Endothelial cell of umbilical vein (primary cell): ENCODE results near the gene COPS3. TPM values are rescaled to one million over a fixed set of nuclear protein-coding genes. Genes with fewer than 3 reads are reported as not detected.

Source experiments
- BruUV-seq: library from RNA; stranded (reverse); fragments of 400-500 nt; replicated peaks from 2 replicates; lab custom pipeline; 2021; lab: Mats Ljungman, UMichigan
- CTCF ChIA-PET: fragments of 300-600, 350-600 bp; sonication (Branson Sonifier 250); formaldehyde crosslinking; loops from one replicate; lab custom pipeline; 2021; ENCODE audit warnings: antibody characterized with exemption, inconsistent platforms; lab: Charles Lee
- POLR2A ChIA-PET: fragments of 300-600, 350-600 bp; sonication (Branson Sonifier 250); formaldehyde crosslinking; loops from one replicate; lab custom pipeline; 2021; ENCODE audit warnings: antibody characterized with exemption, inconsistent platforms; lab: Charles Lee
- DNase-seq: peaks from one replicate; pipeline ENCODE4 v3.0.0-alpha.2; 2011; ENCODE audit warnings: low read depth, low spot score
- FAIRE-seq: peaks from 2 replicates; lab custom pipeline; 2011; peaks lifted over from hg19 to GRCh38; lab: Jason Lieb, UNC
- H2AFZ ChIP-seq: 2 replicates; pipeline ENCODE4 v1.6.0; 2012; ENCODE audit warnings: low read depth, low read length, control low read depth, inconsistent platforms
- H3K27ac ChIP-seq: 2 replicates; pipeline ENCODE4 v1.5.1; 2011; ENCODE audit warnings: low read depth, mild to moderate bottlenecking, control low read depth, low read length, moderate library complexity; ENCODE audit not compliant: insufficient read depth
- H3K27me3 ChIP-seq, 2 experiments: 2 replicates each; pipeline versions ENCODE4 v1.6.0 to v1.6.1; 2011; ENCODE audit warnings: low read length in 2 of 2, mixed read lengths in 1 of 2; ENCODE audit not compliant: control insufficient read depth in 2 of 2, insufficient read depth in 2 of 2
- H3K36me3 ChIP-seq, 2 experiments: 2 replicates in 1 of 2; 3 replicates in 1 of 2; pipeline ENCODE4 v1.5.1; 2011; ENCODE audit warnings: low read length in 2 of 2, mild to moderate bottlenecking in 1 of 2, moderate library complexity in 1 of 2; ENCODE audit not compliant: control insufficient read depth in 2 of 2, insufficient read depth in 2 of 2; ENCODE audit errors: extremely low read depth in 1 of 2
- H3K4me1 ChIP-seq: 3 replicates; pipeline ENCODE4 v1.5.1; 2011; ENCODE audit warnings: mild to moderate bottlenecking, low read length; ENCODE audit not compliant: control insufficient read depth, insufficient read depth; ENCODE audit errors: extremely low read depth
- H3K4me2 ChIP-seq: 2 replicates; pipeline ENCODE4 v1.6.1; 2011; ENCODE audit warnings: low read length, control low read depth, mixed read lengths; ENCODE audit not compliant: insufficient read depth
- H3K4me3 ChIP-seq, 3 experiments: fragments of 200-600 bp in 1 of 3; sonication (generic), shearing (Covaris generic) in 1 of 3; replicated peaks in 1 of 3; 2 replicates each; pipeline ENCODE4 v1.5.1; 2011 to 2016; ENCODE audit warnings: control low read depth in 3 of 3, low read length in 3 of 3, mild to moderate bottlenecking in 2 of 3, inconsistent platforms in 1 of 3, low read depth in 1 of 3, moderate library complexity in 1 of 3; ENCODE audit not compliant: insufficient read depth in 1 of 3
- H3K79me2 ChIP-seq: 2 replicates; pipeline ENCODE4 v1.6.0; 2012; ENCODE audit warnings: low read length, inconsistent platforms; ENCODE audit not compliant: control insufficient read depth, insufficient read depth
- H3K9ac ChIP-seq: replicated peaks from 2 replicates; pipeline ENCODE3; 2011; ENCODE audit warnings: low read length, control low read depth; ENCODE audit not compliant: insufficient read depth; ENCODE audit errors: extremely low read depth
- H3K9me1 ChIP-seq: replicated peaks from 3 replicates; pipeline ENCODE4 v1.6.0; 2011; ENCODE audit warnings: mild to moderate bottlenecking, low read length; ENCODE audit not compliant: control insufficient read depth, insufficient read depth; ENCODE audit errors: extremely low read depth
- H3K9me3 ChIP-seq: replicated peaks from 2 replicates; pipeline ENCODE4 v1.5.1; 2012; ENCODE audit warnings: low read length, inconsistent platforms; ENCODE audit not compliant: control insufficient read depth, insufficient read depth
- H4K20me1 ChIP-seq: replicated peaks from 2 replicates; pipeline ENCODE3; 2011; ENCODE audit warnings: mild to moderate bottlenecking, low read length; ENCODE audit not compliant: control insufficient read depth, insufficient read depth; ENCODE audit errors: extremely low read depth
- CTCF ChIP-seq, 2 donors: IDR thresholded peaks; 1 replicate in 1 of 2; 2 replicates in 1 of 2; pipeline ENCODE4 v1.5.1; 2011; ENCODE audit warnings: low read length in 2 of 2, mild to moderate bottlenecking in 2 of 2, moderate library complexity in 2 of 2, control low read depth in 1 of 2, inconsistent platforms in 1 of 2, low read depth in 1 of 2; ENCODE audit not compliant: insufficient read depth in 1 of 2; ENCODE audit errors: extremely low read depth in 1 of 2
- FOS ChIP-seq: IDR thresholded peaks from 2 replicates; pipeline ENCODE4 v1.6.1; 2011; ENCODE audit warnings: mild to moderate bottlenecking, low read length, moderate library complexity, borderline replicate concordance; ENCODE audit not compliant: insufficient read depth
- GATA2 ChIP-seq: IDR thresholded peaks from 2 replicates; pipeline ENCODE4 v1.7.0; 2011; ENCODE audit warnings: low read depth, mild to moderate bottlenecking, moderate library complexity, mixed read lengths, low read length; ENCODE audit not compliant: insufficient read length, insufficient read depth
- JUN ChIP-seq: IDR thresholded peaks from 2 replicates; pipeline ENCODE4 v1.6.1; 2011; ENCODE audit warnings: borderline replicate concordance, low read depth; ENCODE audit not compliant: insufficient read length, insufficient read depth
- MAX ChIP-seq: IDR thresholded peaks from 2 replicates; pipeline ENCODE4 v1.6.1; 2011; ENCODE audit not compliant: insufficient read depth, insufficient read length
- POLR2A ChIP-seq: IDR thresholded peaks from 2 replicates; pipeline ENCODE4 v1.6.1; 2012; ENCODE audit warnings: low read depth, mild to moderate bottlenecking, control low read depth, low read length
- dilution Hi-C: fragments of 300-500 bp; cut with MboI; formaldehyde crosslinking; loops from one replicate; pipeline ENCODE4 v1.15.0; 2019; ENCODE audit warnings: low sequenced_read_pairs; ENCODE audit not compliant: extremely low pct_ligation_motif_present
- intact Hi-C: fragments of 100-400 bp; cut with micrococcal nuclease; formaldehyde crosslinking; loops from one replicate; pipeline ENCODE4 v1.10.0; 2022
- polyA plus RNA-seq, 4 experiments: library from polyadenylated mRNA; depleted of rRNA in 3 of 4; stranded (reverse) in 3 of 4; unstranded in 1 of 4; fragments of >200 nt; gene quantifications; 2 replicates each; pipeline versions ENCODE4 v1.2.1 to v1.2.3, GENCODE V29; 2011 to 2012; ENCODE audit warnings: missing spikeins in 1 of 4
- total RNA-seq: library from RNA; stranded (reverse); gene quantifications from 2 replicates; pipeline ENCODE4 v1.2.3, GENCODE V29; 2021

The COPS3 gene
- total and polyA plus RNA-seq, 2 donors (not counting 3 experiments of a cell fraction or from before 2014, with no cell fraction given), result 54.8 to 80.9 TPM

DNA sequence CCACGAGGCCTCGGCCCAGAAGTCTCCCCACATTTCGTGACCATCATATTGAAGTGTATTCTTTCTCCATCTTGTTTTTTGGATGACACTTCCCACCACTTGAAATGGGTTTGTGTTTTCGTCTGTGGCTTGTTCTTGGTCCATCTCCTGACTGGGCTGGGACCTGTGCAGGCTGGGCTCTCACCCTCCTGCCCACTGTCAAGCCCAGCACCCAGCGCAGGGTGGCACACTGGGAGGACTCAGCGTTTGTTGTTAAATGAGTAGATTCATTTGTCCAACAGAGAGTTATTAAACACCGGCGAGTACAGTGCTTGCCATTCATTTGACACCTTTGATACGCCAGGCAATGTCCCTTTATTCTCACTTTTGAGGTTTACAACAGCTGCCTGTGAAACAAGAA, 44.8 kb upstream of the COPS3 start:
- no peaks in the 10 kb centered on the region for H3K79me2 ChIP-seq
- H3K9ac ChIP-seq, result no peak overlapping the region
- CTCF ChIA-PET, result no interaction called here
- no peak for DNase-seq
- no TSS peak for BruUV-seq
- no peak overlapping the region for H3K4me2 ChIP-seq
- no peaks in the 10 kb centered on the region for H3K36me3 ChIP-seq
- FAIRE-seq, result no peak
- no peak overlapping the region for H3K4me3 ChIP-seq
- H3K4me1 ChIP-seq, result no peaks in the 10 kb centered on the region
- POLR2A ChIA-PET, result no interaction called here
- no peaks in the 10 kb centered on the region for H3K9me3 ChIP-seq
- no peak overlapping the region for H3K27ac ChIP-seq
- no peaks in the 10 kb centered on the region for H3K9me1 ChIP-seq
- H4K20me1 ChIP-seq, result no peaks in the 10 kb centered on the region
- dilution Hi-C loops (no loop called here), intact Hi-C loops (no loop called here)
- TF ChIP-seq JUN, result no peak
- TF ChIP-seq MAX, result no peak
- TF ChIP-seq POLR2A, result no peak
- TF ChIP-seq FOS, result no peak
- no peak for TF ChIP-seq CTCF (IDR thresholded peaks at IDR 0.05; ENCODE audit: extremely low read depth in 1 of 2, insufficient read depth in 1 of 2, low read depth in 1 of 2, low read length in 2 of 2)
- H2AFZ ChIP-seq, result no peak overlapping the region
- H3K27me3 ChIP-seq, result no peaks in the 10 kb centered on the region

- no peak for FAIRE-seq
- ChIA-PET POLR2A (no interaction called here), CTCF (no interaction called here)
- DNase-seq, result no peak
- Histone ChIP-seq H3K79me2 (no peaks in the 10 kb centered on the region), H3K4me2 (no peak overlapping the region), H3K27me3 (no peaks in the 10 kb centered on the region), H3K4me3 (no peak overlapping the region), H3K9me1 (no peaks in the 10 kb centered on the region), H3K36me3 (no peaks in the 10 kb centered on the region), H3K27ac (no peak overlapping the region), H4K20me1 (no peaks in the 10 kb centered on the region), H3K4me1 (no peaks in the 10 kb centered on the region), H3K9ac (no peak overlapping the region), H3K9me3 (no peaks in the 10 kb centered on the region), H2AFZ (no peak overlapping the region)
- BruUV-seq, result no TSS peak
- dilution Hi-C loops, result no loop called here
- TF ChIP-seq MAX (no peak), POLR2A (no peak), GATA2 (no peak), JUN (no peak)
- intact Hi-C loops, result no loop called here
These were observed 44.2 kb upstream of the COPS3 start for GRCh38 chr17:17325228-17325627.
